Ectodermal cell (in vitro differentiated cells): ENCODE measurements around the gene UTF1.
"Not testable (repeated sequence)": the region's sequence is repeated elsewhere in the genome, so short reads cannot be mapped to it uniquely, and the experiment has no call there.

Experiments used
- H3K27ac ChIP-seq: 2 replicates; pipeline ENCODE4 v1.7.0; 2013; ENCODE audit warnings: mild to moderate bottlenecking, low read depth, low read length; ENCODE audit not compliant: insufficient read depth, poor library complexity, severe bottlenecking
- H3K27me3 ChIP-seq: 2 replicates; pipeline ENCODE4 v1.7.0; 2013; ENCODE audit warnings: mild to moderate bottlenecking, low read length; ENCODE audit not compliant: insufficient read depth, control insufficient read depth, poor library complexity, severe bottlenecking
- H3K36me3 ChIP-seq: one replicate; pipeline ENCODE4 v1.7.0; 2013; ENCODE audit warnings: low read length; ENCODE audit not compliant: control insufficient read depth, insufficient read depth
- H3K4me1 ChIP-seq: one replicate; pipeline ENCODE4 v1.7.0; 2013; ENCODE audit warnings: low read length; ENCODE audit not compliant: control insufficient read depth, insufficient read depth
- H3K4me3 ChIP-seq: 2 replicates; pipeline ENCODE4 v1.7.0; 2013; ENCODE audit warnings: low read depth, low read length, control low read depth; ENCODE audit not compliant: insufficient read depth
- H3K9me3 ChIP-seq: 2 replicates; pipeline ENCODE4 v1.7.0; 2013; ENCODE audit warnings: mild to moderate bottlenecking, low read length, moderate library complexity; ENCODE audit not compliant: control insufficient read depth
- WGBS, 2 experiments: methylation state at CpG; one replicate each; pipeline ENCODE4 v1.1.7; 2013; ENCODE audit warnings: missing lambda C conversion rate in 2 of 2; 5-methylcytosine and 5-hydroxymethylcytosine counted together

The UTF1 gene

GRCh38 chr10:133227256-133227655, 2.8 kb upstream of the UTF1 start:
- peaks cover 54% of the 10 kb centered on the region for H3K27me3 ChIP-seq
- H3K36me3 ChIP-seq: no peaks in the 10 kb centered on the region
- H3K4me1 ChIP-seq: peaks cover 4% of the 10 kb centered on the region
- H3K9me3 ChIP-seq: no peaks in the 10 kb centered on the region
- no peak overlapping the region for H3K27ac ChIP-seq
- H3K4me3 ChIP-seq: no peak overlapping the region
- WGBS, 2 experiments: 93 to 95% methylated on average over 21 of the region's 21 CpGs

DNA sequence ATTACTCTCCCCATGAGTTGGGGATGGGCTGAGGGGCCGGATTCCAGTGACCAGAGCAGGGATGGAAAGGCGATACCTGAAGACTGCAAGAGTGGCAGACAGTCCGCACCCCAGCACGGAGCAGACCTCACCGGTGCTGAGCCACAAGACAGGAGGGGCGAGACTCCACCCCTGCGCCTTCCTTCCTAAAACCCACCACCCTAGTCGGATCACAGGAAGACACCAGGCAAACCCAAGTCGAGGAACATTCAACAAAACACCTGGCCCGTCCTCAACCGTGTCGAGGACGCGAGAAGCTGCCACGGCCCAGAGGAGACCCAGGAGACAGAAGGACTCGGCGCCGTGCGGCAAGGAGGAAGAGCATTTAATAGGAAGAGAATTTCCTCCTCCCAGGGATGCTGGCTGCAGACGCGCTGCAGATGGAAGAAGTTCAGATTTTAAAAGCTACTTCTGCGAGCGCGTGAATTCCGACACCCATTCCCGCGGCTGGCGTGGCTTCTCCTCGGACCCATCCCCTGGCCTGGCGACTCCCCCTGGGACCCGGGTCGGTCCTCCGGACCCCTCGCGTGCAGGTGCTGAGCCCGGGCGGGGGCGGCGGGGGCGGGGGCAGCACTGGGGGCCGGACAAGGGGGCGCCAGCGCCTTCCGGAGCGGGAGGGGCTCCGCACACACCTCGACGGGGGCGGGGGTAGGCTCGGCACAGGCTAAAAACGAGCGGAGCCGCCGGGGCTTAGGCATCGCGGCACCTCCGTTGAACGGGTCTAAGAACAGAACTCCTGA, 563 bp upstream of the UTF1 start:
- Histone ChIP-seq H3K36me3 (no peaks in the 10 kb centered on the region), H3K4me3 (peak overlapping the region; percentile 10), H3K27ac (no peak overlapping the region), H3K9me3 (no peaks in the 10 kb centered on the region), H3K27me3 (peaks cover 75% of the 10 kb centered on the region), H3K4me1 (peaks cover 4% of the 10 kb centered on the region)
- WGBS, 2 experiments: 12 to 15% methylated on average over 58 of the region's 58 CpGs

DNA sequence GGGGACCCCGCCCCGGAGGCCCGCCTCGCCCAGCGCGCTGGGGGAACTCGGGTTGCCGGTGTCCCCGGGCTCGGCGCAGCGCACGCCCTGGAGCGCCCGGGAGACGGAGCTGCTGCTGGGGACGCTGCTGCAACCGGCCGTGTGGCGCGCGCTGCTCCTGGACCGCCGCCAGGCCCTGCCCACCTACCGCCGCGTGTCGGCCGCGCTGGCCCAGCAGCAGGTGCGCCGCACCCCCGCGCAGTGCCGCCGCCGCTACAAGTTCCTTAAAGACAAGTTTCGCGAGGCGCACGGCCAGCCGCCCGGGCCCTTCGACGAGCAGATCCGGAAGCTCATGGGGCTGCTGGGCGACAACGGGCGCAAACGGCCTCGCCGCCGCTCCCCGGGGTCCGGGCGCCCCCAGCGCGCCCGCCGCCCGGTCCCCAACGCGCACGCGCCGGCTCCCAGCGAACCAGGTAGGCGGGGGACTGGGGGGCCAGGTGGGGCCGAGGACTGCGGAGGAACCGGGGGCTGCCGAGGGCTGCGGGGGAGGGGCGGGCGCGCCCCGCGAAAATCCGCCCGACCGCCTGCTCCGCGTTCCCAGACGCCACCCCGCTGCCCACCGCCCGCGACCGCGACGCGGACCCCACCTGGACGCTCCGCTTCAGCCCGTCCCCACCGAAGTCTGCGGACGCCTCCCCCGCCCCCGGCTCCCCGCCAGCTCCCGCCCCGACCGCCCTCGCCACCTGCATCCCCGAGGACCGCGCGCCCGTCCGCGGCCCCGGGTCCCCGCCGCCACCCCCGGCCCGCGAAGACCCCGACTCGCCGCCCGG, 574 bp downstream of the UTF1 start:
- Histone ChIP-seq H3K27me3 (peaks cover 87% of the 10 kb centered on the region), H3K36me3 (no peaks in the 10 kb centered on the region), H3K4me3 (peak overlapping the region; percentile 25), H3K27ac (no peak overlapping the region), H3K9me3 (no peaks in the 10 kb centered on the region), H3K4me1 (peaks cover 6% of the 10 kb centered on the region)
- 2 to 3% methylated on average over 122 of the region's 122 CpGs for WGBS, 2 experiments

DNA sequence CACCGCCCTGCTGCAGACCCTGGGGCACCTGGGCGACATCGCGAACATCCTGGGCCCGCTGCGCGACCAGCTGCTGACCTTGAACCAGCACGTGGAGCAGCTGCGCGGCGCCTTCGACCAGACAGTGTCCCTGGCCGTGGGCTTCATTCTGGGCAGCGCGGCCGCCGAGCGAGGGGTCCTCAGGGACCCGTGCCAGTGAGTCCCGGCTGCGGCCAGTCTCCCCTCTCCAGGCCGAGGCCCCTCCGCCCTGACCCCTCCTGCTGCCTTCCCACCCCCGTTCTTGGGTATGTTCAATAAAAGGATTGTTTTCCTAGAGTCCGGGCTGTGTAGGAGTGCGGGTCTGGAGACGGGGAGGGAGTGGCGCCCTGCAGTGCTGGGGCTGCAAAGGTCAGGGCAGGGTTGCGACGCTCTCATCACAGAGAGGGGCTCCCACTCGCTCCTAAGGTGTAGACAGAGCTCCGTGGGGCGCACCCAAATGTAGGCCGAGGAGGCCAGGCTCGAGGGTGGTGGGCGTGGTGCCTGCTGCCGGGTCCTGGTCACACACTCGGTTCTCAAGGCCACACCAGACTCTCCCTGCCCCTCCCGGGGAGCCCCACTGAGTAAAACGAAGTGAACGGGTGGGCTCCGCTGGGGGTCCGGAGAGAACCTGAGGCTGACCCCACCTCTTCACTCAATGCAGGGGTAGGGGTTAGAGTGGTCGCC, 1.4 kb downstream of the UTF1 start:
- Histone ChIP-seq H3K36me3 (no peaks in the 10 kb centered on the region), H3K4me3 (no peak overlapping the region), H3K4me1 (peaks cover 14% of the 10 kb centered on the region), H3K27me3 (peaks cover 93% of the 10 kb centered on the region), H3K9me3 (no peaks in the 10 kb centered on the region), H3K27ac (no peak overlapping the region)
- WGBS, 2 experiments: 23 to 27% methylated on average over 44 of the region's 44 CpGs

- Histone ChIP-seq H3K36me3 (no peaks in the 10 kb centered on the region), H3K4me3 (no peak overlapping the region), H3K27me3 (peaks cover 95% of the 10 kb centered on the region), H3K4me1 (peaks cover 19% of the 10 kb centered on the region), H3K9me3 (no peaks in the 10 kb centered on the region), H3K27ac (no peak overlapping the region)
- 13 to 19% methylated on average over 11 of the region's 11 CpGs for WGBS, 2 experiments
These were observed 2.0 kb downstream of the UTF1 start for GRCh38 chr10:133231946-133232574.

- Histone ChIP-seq H3K4me1 (peaks cover 31% of the 10 kb centered on the region), H3K27me3 (peaks cover 99% of the 10 kb centered on the region)
- not testable (repeated sequence) for H3K4me3 ChIP-seq, H3K36me3 ChIP-seq, H3K27ac ChIP-seq, H3K9me3 ChIP-seq
- 87 to 92% methylated on average over 6 to 7 of the region's 10 CpGs for WGBS, 2 experiments
These were observed 4.8 kb downstream of the UTF1 start for GRCh38 chr10:133234796-133235195.

- peaks cover 93% of the 10 kb centered on the region for H3K27me3 ChIP-seq
- 9 to 10% methylated on average over 48 of the region's 48 CpGs for WGBS, 2 experiments
These were observed 5.3 kb downstream of the UTF1 start for GRCh38 chr10:133235265-133235855.

GRCh38 chr10:133235932-133236331, 5.9 kb downstream of the UTF1 start:
- 5% methylated on average over 18 of the region's 18 CpGs for WGBS, 2 experiments
- Histone ChIP-seq H3K4me3 (no peak overlapping the region), H3K27me3 (peaks cover 88% of the 10 kb centered on the region), H3K27ac (no peak overlapping the region), H3K9me3 (no peaks in the 10 kb centered on the region), H3K36me3 (no peaks in the 10 kb centered on the region), H3K4me1 (peaks cover 31% of the 10 kb centered on the region)

More at GRCh38 chr10:133235265-133235855, 5.3 kb downstream of the UTF1 start:
- Histone ChIP-seq H3K36me3 (no peaks in the 10 kb centered on the region), H3K4me1 (peaks cover 31% of the 10 kb centered on the region), H3K9me3 (no peaks in the 10 kb centered on the region), H3K27ac (no peak overlapping the region), H3K4me3 (no peak overlapping the region)

DNA sequence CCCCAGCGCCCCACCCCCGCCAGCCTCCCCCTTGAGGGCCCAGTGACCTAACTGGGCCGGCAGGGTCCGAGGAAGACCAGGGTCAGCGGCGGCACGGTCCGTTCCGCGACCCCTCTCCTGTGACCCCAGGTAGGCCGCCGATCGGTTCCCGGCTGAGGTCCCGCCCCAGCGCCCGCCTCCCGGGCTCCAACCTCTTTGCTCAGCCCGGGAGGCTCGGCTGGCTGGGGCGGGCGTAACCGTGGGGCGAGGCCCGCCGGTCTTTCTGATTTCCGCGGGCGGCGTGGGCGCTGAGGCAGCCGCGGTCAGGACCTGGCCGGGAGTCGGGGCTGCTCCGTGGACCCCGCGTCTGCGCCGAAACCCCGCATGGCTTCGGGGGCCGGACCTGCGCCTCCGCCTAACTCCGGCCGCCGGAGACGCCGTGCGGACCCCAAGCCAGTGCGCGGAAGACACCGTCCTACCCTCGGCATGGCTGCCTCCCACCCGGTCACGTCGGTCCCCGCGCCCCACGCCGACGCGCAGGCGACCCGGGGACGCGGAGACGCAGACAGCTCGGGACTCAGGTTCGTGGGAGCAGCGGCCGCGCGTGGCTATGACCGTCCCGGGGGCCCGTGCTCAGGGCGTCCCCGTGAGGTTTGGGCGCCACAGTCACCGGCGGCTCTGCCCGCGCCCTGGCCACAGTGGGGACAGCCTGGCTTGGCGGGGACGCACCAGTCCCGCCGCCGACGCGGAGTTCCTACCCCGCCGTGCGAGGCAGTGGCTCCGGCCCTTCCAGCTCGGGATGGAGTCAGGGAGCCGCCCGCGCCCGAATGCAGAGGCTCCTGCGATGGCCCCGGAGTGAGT, 6.6 kb downstream of the UTF1 start:
- H3K4me1 ChIP-seq: peaks cover 31% of the 10 kb centered on the region
- peak overlapping the region; percentile 18 for H3K4me3 ChIP-seq
- H3K27me3 ChIP-seq: peaks cover 81% of the 10 kb centered on the region
- no peak overlapping the region for H3K27ac ChIP-seq
- no peaks in the 10 kb centered on the region for H3K36me3 ChIP-seq
- no peaks in the 10 kb centered on the region for H3K9me3 ChIP-seq
- WGBS, 2 experiments: 2% methylated on average over 102 to 103 of the region's 103 CpGs
